GM21526 (cell line): ENCODE measurements around the gene CAPN11.

Source experiments
- ATAC-seq: cut with Tn5 transposase; IDR thresholded peaks from one replicate; pipeline ENCODE4 v1.9.1; 2021; ENCODE audit warnings: moderate library complexity; ENCODE audit not compliant: unreplicated experiment, low FRiP score

The CAPN11 gene

DNA sequence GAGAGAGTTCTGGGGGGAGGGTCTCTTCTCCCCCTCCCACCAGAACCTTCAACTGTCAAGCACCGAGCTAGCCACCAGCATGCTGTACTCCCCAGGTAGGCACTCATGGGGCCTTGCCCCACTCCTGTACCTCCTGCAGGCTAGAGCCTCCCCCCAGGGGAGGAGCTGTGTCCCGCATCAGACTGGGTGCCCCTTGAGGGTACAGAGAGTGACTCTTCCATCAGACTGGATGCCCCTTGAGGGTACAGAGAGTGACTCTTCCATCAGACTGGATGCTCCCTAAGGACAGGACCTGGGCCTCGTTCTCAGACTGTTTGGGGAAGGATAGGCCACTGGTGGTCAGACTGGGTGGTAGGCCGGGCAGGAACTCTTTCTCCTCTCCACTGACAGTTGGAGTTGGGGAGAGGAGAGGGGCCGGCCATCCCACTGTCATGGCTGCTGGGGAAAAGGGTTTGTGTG lies at the start of gene CAPN11:
Gene CAPN11 (plus strand): TSS at position 51 of the 459 bp plus-strand sequence. CDS start 29 bp downstream, at position 80.
- ATAC-seq: no peak

DNA sequence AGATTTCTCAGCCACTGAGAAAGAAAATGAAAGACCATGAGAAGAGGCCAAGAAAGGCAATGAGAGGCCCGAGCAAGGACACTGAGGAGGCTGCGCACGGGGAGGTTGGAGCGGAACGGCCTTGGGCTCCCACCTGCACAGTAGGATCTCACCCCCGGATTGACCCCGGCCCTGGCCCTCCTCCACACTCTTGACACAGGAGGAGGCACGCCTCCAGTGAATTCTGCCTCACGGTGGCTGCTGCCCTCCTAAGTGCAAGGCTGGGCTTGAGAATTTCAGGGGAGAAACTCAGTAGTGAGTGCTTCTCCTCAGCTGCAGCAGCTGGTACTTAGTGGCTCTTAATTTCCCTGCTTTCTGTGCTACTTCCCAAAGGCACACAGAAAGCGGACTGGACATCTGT lies 49.4 kb upstream of the CAPN11 start:
- no peak for ATAC-seq

DNA sequence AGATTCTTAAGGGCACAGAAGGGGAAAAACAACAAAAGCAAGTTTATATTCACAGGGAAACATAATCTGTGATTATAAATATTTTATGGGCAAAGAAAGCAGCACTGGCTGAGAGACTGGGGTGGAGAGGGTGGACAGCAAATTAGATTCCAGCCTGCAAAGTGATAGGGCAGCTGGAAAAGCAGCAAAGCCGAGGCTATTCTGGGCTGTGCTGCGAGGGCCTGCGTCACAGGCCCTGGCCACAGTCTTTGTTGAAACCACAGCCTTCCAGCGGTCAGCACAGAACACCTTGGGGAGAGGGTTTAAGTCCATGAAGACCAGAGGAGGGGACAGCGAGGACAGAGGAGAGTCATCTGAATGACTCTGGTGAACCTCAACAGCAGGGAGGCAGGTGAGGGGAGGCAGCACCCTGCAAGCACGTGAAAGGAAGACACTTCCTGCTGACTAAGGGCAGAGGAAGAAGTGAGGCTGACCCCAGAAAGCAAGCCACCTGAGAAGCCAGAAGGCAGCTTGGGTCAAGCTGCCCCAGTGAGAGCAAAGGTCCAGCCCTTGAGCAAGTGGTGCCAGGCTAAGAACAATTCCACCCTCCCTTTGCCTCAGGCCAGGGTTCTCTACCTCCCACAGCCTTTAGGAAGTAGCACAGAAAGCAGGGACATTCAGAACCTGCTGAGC lies 48.5 kb upstream of the CAPN11 start:
- no peak for ATAC-seq

DNA sequence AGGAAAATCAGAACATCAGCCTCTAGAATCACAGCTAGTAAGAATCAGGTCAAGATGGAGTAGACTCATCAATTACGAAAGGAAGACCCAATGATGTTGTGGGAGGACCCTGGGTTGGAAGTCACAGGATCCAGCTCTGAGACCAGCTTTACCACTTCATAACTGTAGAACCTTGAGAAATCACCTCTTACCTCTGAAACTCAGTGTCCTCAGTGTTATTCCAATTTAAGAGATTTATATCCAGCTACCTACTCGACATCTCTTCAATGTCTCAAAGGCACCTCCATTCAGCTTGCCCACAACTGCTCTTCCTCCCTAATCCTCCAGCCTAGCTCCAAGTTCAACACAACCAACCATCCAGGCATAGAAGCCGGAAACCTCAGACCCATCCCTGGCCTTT lies 47.7 kb upstream of the CAPN11 start:
- ATAC-seq: no peak

DNA sequence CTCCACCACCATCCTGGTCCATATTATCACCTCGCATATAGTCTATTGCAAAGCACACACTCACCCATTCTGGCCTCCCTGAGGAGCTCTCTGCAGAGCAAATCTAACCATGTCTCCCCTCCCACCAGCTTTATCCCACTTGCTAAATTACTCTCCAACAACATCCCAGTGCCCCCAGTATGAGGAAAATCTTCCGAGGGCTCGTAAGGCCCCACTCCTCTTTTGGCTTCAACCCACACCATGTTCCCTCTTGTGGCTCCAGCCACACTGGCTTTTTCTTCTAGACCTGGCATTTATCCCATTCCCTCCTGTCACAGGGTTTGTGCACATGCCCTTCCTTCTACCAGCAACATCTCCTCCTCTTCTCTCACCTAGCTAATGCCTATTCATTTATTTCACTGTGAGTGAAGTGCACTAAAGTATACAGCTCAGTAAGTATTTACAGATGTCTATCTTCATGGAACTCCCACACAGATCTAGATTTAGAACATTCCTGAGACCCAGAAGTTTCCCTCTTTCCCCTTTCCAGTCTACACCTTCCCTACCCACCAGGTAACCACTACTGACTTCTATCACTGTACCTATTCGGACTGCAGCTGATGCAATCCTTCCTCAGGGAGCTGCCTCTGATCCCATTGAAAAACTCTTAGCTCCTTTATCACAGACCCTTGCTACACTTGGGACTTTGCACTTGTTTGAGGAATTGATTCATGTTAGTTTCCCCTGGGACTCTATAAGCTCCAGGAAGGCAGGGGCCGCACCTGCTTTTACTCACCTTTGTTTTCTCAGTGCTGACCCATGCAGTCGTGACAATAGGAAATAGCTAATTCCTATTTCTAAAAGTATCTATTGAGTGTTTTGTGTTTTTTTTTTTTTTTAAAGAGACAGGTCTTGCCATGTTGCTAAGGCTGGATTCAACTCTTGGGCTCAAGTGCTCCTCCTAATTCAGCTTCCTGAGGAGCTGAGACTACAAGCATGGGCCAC lies 46.9 kb upstream of the CAPN11 start:
- no peak for ATAC-seq

DNA sequence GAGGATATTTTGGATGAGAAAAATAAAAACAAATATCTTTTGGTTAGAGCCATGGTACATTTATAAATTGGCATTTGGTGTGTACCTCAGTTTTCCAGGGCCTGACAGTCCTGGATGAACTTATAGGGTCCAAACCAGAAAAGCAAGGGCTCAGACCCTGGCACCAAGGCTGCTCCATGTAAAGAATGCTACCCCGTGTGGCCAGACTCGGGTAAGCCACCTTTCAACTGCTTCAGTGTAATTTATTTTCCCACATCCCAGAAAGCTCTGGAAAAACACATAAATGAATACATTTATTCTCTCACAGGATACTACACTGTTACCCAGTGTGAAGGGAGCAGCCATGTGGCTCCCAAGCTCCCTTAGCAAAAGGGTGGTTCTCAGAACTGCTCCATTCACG lies 45.2 kb upstream of the CAPN11 start:
- ATAC-seq: no peak

DNA sequence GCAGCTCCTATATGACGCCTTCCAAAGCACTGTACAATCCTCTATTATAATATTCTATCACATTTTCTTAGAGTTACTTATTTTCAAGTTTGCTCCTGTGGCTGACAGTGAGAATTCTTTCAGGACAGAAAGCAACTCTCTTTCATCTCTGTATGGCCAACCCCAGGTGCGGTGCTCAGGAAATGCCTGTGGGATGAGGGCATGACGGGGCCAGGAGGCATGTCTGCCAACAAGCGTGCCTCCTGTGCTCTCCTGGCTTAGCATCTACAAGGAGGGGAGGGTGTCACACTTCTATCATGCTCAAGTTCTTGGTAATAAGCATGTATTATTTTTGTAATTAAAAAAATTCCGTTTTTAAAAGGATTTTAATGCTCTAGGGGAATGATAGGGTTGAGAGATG lies 42.8 kb upstream of the CAPN11 start:
- no peak for ATAC-seq

DNA sequence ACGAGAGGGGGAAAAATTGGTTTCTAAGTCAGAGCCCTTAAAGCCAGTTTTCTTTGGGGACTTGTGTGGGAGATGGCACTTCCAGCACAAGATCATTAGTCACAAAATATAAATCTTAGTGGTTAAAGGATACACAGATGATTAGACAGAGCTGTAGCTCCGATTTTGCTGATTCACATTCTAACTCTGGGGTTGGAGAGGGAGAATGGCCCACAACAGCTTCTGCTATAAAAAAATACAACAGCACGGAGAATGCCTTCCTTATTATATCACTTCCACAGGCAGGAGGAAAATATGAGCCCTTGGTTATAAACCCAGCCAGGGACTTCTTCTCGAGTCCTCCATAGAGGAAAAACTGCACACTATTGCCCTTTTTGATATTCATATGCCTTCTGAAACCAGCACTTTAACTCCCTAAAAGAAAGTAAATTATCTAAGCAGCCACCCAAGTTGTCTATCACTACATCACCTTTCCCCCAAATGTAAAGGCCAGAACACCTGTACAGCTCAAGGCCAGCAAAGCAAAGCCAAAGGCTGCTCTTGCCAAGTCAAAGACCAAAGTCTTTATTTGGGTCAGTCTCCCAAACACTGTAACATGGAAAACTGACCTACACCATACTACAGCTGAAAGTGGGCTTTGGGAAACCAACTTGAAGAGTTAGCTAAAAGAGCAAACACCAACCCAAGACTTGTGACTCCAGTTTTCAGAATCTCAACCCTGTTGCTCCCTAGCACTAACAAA lies 41.8 kb upstream of the CAPN11 start:
- ATAC-seq: no peak

DNA sequence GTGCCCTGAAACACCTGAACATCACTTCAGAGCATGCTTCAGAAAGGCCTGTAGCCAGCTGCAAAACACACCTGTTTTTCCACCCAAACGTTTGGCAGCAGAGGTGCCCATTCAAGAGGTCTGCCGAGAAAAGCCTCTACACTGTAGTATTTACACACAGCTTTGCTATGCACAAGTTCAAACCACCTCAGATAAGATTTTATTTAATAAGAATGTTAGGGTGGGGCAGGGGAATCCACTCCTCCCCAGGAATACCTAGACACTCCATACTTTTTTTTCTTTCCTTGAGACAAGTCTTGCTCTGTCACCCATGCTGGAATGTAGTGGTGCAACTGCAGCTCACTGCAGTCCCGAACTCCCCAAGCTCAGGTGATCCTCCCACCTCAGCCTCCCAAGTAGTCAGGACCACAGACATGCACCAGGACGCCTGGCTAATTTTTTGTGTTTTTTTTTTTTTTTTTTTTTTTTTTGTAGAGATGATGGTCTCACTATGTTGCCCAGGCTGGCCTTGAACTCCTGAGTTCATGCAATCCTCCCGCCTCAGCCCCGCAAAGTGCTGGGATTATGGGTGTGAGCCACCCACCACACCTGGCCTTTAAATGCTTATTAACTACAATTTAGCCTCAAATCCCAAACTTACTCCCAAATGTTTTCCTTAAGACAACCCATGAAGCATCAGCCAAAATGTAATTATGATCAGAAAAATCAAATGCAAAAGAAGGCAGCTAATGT lies 41.1 kb upstream of the CAPN11 start:
- no peak for ATAC-seq

DNA sequence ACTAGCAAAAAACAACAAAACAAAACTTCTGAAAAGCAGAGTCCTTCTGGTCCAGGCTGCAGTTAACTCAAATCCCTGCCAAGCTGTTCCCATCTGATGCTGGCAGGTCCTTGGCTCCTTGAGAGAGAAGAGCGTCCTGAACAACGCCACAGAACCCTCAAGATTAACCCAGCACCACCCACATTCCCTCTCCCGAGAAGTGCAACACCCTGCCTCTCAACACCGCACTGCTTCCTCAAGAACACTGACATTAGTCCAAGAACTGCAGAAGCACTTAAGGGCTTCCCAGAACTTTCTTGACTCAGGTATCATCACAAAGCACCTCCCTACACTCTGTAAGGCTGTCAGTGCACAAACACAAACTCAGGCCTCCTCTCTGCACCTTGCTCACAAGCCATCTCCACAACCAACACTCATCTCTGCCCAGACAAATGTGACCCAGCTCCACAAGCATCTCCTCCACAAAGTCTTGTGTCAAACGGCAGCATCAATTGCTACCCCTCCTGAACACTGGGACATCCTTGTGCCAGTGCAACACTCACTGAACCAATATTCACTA lies 38.8 kb upstream of the CAPN11 start:
- ATAC-seq: no peak

DNA sequence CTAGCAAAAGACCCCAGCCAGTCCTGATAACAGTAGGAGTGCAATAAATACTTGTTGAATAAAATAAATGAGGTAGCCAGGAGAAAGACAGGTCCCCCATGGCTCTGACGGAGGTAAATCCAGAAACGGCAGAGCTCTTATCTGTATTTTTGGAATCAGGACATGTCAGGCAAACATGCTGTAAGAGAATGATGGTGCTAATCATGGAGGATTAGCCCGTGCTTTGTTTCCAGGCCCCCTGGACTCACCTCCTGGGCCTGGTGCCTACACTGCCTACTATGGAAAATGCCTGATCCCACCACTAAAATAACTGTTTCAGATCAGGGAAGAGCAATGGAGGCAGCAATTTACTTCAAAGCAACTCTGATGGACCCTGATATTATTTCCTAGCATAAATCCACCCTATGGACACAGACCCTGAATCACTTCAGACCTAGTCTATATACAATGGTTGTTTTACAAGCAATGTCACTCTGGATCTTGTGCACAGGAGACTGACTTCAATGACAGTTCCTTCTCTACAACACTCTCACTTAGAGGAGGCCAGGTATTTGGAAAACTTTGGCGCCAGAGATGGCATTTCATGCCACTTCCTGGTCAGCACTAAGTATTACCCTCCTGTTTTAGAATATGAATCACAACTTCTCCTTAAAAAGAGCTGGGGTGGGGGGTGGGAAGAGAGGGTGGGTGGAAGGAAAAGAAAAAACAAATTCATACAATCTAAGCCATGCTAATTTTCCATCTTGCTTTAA lies 37.8 kb upstream of the CAPN11 start:
- ATAC-seq: no peak

DNA sequence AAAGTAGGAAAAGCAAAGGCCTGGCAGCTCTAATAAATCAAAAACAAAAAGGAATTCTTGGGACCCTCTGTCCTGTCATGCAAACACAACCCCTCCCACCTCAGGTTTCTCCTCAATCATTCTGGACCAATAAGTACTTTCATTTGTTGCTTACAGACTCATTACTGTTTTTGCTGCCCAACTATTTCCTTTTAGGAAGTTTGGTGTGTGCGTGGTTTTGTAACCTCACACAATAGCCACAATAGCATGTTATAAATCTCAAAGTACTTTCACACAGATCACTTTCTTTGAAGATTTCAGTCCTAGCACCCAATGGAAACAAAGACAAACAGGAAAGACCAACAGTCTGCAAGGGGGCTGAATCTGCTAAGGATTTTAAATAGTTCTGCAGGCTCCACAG lies 35.8 kb upstream of the CAPN11 start:
- ATAC-seq: no peak

DNA sequence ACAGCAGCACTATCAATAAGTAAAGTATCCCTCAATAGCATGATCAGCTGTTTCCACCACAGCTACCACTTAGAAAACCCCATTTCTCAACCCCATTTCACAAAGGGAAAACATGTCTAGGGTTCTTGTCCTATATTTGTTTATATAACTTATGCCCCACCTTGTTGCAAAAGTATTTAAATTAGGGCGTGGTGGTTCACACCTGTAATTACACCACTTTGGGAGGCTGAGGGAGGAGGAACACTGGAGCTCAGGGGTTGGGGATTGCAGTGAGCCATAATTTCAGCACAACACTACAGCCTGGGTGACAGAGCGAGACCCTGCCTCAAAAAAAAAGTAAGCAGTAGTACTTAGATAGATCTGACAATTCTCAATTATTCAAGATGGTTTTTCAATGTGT lies 35.1 kb upstream of the CAPN11 start:
- no peak for ATAC-seq

DNA sequence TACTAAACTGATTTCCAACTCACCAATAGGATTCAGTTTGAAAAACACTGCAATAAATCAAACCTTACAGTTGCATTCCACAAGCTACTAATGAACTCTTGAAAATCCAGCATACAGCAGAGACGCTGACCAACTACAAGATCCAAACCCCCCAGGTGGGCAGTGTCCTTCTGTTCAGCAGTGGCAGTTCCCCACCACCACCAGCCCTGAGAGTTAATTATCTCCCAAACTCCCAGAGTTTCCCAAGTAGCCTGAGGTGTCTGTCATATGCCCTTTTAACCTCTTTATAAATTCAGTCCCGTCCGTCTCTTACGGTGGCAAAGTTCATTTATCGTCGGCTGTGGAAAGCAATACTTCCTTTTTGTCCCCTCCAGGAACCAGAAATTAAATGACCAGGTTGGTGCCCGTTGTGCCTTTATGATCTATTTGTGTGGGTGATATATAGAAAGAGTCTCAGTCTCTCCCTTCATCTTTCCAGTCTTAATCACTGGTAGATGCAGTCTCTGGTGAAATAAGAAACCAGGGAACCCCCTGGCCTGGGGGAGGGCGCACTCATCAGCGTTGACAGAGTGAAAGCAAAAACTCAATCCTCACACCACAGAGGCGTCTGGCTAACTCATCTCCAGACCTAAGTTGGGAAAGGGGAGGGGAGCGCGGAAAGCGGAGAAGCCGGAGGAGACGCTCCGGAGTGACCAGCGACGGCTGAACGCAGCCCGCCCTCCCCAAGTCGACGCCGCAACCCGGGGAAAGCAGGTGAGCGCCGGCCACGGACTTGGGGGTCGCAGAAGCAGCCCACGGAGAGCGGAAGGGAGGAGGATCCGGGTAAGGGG lies 32.1 kb upstream of the CAPN11 start:
- ATAC-seq: no peak

DNA sequence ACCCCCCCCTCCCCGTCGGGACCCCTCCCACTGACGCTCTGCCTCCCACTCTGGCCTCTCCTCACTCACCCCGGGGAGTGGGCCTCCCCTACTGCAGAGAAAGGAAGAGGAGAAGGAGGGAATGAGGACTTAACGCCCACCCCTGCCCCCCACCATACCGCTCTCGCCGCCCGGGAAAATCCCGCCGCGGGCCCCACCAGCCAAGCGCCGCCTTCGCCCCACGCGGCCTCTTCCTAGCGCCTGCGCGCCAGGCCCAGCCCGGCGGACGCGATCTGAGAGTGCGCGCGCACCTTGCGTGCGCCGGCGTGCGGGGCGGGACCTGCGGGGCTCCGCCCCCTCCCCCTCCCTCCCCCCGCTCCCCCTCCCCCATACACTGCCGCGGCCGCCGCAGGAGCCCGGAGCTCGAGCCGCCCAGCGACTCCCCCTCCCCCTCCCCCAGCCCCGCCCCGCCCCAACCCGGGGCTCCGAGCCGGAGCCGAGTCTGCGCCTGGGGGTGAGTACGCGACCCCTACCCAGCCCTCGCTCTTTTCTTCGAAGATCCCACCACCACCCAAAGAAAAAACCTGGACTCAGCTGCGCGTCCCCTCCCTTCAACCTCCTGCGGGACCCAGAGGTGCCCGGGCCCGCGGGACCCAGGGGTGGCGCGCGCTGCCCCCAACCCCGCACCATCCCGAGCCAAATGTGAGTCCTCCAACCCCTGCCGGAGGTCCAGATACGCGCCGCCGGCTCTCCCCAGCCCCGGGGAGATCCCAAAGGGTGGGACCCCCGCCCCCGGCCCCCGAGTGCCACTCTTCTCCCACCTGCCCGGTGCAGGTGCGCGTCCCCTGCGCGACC lies 31.2 kb upstream of the CAPN11 start, which contains the start of the genes MRPL14 and TMEM63B:
Gene MRPL14 (minus strand): TSS at position 267 of the 834 bp plus-strand sequence. CDS start 10,841 bp downstream, outside the sequence.
Gene TMEM63B (plus strand): TSS at position 369 of the 834 bp plus-strand sequence. CDS start 7,031 bp downstream, outside the sequence.
- peak; percentile 67 for ATAC-seq

DNA sequence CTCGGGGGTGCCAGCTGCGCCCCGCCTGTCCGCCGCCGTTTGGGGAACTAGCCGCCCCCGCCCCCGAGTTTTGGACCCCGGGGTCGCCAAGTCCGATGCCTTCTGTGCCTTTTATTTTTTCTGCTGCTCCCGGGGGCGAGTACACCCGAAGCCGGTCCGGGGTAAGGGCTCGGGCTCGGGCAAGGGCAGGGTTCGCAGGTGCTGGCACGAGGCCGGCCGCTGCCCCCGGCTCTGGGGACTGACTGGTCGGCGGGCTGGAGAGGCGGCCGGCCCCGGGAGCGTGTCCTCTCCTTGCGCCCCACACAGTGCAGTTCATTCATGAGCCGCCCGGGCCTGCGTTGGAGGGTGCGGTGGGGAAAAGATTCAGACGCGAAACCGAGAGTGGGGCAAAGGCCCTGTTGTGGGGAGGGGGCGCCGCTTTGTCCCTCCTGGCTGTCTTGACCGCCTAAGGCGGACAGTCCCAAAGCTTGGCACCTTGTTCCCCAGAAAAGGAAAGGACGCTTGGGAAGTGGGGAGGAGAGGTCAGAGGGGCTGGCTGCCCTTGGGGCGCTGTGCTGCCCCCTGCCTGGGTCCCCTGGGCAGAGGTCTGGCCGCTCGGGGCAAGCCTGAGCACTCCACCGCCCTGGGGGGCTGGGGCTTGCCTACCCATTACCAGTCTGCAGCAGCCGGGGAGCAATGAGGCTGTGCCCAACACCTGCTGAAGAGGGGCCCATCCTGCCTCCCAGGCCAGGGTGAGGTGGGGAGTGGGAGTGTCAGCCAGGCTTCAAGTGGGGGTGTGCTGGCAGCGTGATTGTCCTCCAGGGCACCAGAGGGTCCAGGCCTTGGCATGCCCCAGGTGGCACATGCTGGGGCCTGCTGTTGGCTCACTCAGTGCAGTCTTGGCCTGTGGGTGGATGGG lies 30.4 kb upstream of the CAPN11 start:
- no peak for ATAC-seq
